Left colon (tissue), 2 donors: Measurements from ENCODE around the gene RBM27. TPM values are rescaled to one million over a fixed set of nuclear protein-coding genes. Genes with fewer than 3 reads are reported as not detected.
"Not testable (repeated sequence)": the region's sequence is repeated elsewhere in the genome, so short reads cannot be mapped to it uniquely, and the experiment has no call there.

ENCODE experiments used
- ATAC-seq: fragments of 200-7000 bp; cut with Tn5 transposase; one replicate; pipeline ENCODE4 v1.9.1; 2020; ENCODE audit warnings: mild to moderate bottlenecking, moderate library complexity
- DNase-seq, 2 donors: peaks; one replicate each; pipeline ENCODE4 v3.0.0-alpha.2; 2020
- intact Hi-C, 2 donors: fragments of 100-400 bp; cut with DNase I in 1 of 2; cut with micrococcal nuclease in 1 of 2; formaldehyde crosslinking; loops; one replicate each; pipeline versions ENCODE4 v1.11.2 to v1.14.0; 2022; cut with DNase I, micrococcal nuclease
- total RNA-seq, 2 donors: library from RNA; stranded (reverse); fragmentation: NEBNext Ultra II Directional; extraction: Animal tissue kit (Norgen Biotek cat#: 25700); gene quantifications; one replicate each; pipeline ENCODE4 v1.2.1, GENCODE V29; 2021
- donor health status: DM: no; HTN: no; CAD: no.
- donor health status: DM: yes; HTN: yes; CAD: no.

Gene RBM27
- total RNA-seq, 2 donors from 2014 or later, result 17.6 to 20.1 TPM

GRCh38 chr5:146199176-146199815, 4.1 kb upstream of the RBM27 start:
- no peak for ATAC-seq
- intact Hi-C loops, result no loop called here
- no peak for DNase-seq

GRCh38 chr5:146201795-146202194, 1.6 kb upstream of the RBM27 start:
- intact Hi-C loops, ATAC-seq, DNase-seq: not testable (repeated sequence)

- no peak for DNase-seq
- intact Hi-C loops, result no loop called here
- ATAC-seq, result peak; percentile 27
Observed at GRCh38 chr5:146203872-146204192, 427 bp downstream of the RBM27 start.

- intact Hi-C loops, result no loop called here
Observed at GRCh38 chr5:146205499-146206202, 2.2 kb downstream of the RBM27 start.

GRCh38 chr5:146206257-146206656, 2.9 kb downstream of the RBM27 start:
- no peak for DNase-seq
- ATAC-seq, result no peak
- intact Hi-C loops, result no loop called here

More at GRCh38 chr5:146205499-146206202, 2.2 kb downstream of the RBM27 start:
- no peak for DNase-seq
- no peak for ATAC-seq

GRCh38 chr5:146208916-146209522, 5.6 kb downstream of the RBM27 start:
- ATAC-seq (peak; percentile 26), DNase-seq (no peak)
- intact Hi-C loops, result no loop called here

GRCh38 chr5:146209714-146210113, 6.3 kb downstream of the RBM27 start:
- peak; percentile 26 for ATAC-seq
- DNase-seq, result no peak
- intact Hi-C loops, result no loop called here

GRCh38 chr5:146210810-146211209, 7.4 kb downstream of the RBM27 start:
- ATAC-seq, DNase-seq, intact Hi-C loops: not testable (repeated sequence)

- intact Hi-C loops, result no loop called here
- ATAC-seq (peak; percentile 69), DNase-seq (no peak)
Observed at GRCh38 chr5:146213210-146213826, 9.9 kb downstream of the RBM27 start.

- DNase-seq, ATAC-seq, intact Hi-C loops: not testable (repeated sequence)
Observed at GRCh38 chr5:146214881-146215280, 11.5 kb downstream of the RBM27 start.

GRCh38 chr5:146218168-146218567, 14.8 kb downstream of the RBM27 start:
- no peak for DNase-seq
- intact Hi-C loops, result no loop called here
- ATAC-seq, result no peak

- ATAC-seq (no peak), DNase-seq (no peak)
- intact Hi-C loops, result no loop called here
Observed at GRCh38 chr5:146219243-146219642, 15.8 kb downstream of the RBM27 start.

- intact Hi-C loops, result no loop called here
- ATAC-seq, result no peak
Observed at GRCh38 chr5:146221234-146221633, 17.8 kb downstream of the RBM27 start.

GRCh38 chr5:146222005-146222404, 18.6 kb downstream of the RBM27 start:
- ATAC-seq (no peak), DNase-seq (no peak)
- intact Hi-C loops, result no loop called here

More at GRCh38 chr5:146221234-146221633, 17.8 kb downstream of the RBM27 start:
- DNase-seq, result no peak

GRCh38 chr5:146223179-146223578, 19.8 kb downstream of the RBM27 start:
- intact Hi-C loops, result no loop called here
- DNase-seq, result no peak
- no peak for ATAC-seq

- no peak for DNase-seq
- ATAC-seq, result no peak
- intact Hi-C loops, result no loop called here
Observed at GRCh38 chr5:146229222-146229621, 25.8 kb downstream of the RBM27 start.

- intact Hi-C loops, result no loop called here
- DNase-seq (no peak), ATAC-seq (no peak)
Observed at GRCh38 chr5:146232223-146232622, 28.8 kb downstream of the RBM27 start.

- intact Hi-C loops, result no loop called here
- DNase-seq (no peak), ATAC-seq (no peak)
Observed at GRCh38 chr5:146233441-146233840, 30.0 kb downstream of the RBM27 start.

GRCh38 chr5:146238973-146239372, 35.6 kb downstream of the RBM27 start:
- intact Hi-C loops, result no loop called here
- DNase-seq, result no peak
- no peak for ATAC-seq

- ATAC-seq (no peak), DNase-seq (no peak)
- intact Hi-C loops, result no loop called here
Observed at GRCh38 chr5:146240951-146241350, 37.5 kb downstream of the RBM27 start.
